Epithelial cell of esophagus (primary cell): ENCODE results near the gene DPH1.

ENCODE experiments used
- DNase-seq: peaks from one replicate; pipeline ENCODE4 v3.0.0; 2010; ENCODE audit warnings: low read depth
- H3K4me3 ChIP-seq: 2 replicates; pipeline ENCODE4 v1.5.1; 2011; ENCODE audit warnings: mild to moderate bottlenecking, low read length, control low read depth
- TF ChIP-seq, protein P1 (sequence below): IDR thresholded peaks from 2 replicates; pipeline ENCODE4 v1.5.1; 2011; ENCODE audit warnings: low read depth, mild to moderate bottlenecking, low read length, control low read depth, inconsistent platforms; ENCODE audit not compliant: insufficient read depth; ENCODE audit errors: missing control alignments

DPH1 gene

DNA sequence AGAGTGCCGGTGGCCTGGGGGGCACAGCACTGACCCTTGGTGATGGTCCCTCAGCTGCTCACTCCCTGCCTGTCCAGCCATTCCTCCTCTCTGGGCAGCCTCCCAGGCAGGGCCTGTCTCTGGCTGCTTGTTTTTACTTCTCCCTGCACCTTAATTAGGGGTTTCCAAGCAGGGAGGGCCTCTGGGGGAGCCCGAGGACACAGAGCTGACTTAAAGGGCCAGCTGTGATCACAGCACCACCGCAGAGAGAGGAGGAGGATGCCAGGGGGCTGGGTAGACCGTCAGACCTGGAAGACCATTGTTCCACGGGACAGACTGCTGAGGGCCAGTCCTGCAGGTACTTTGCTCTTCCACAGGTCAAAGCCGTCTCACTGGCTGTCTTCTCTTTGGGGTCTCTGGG is 1.2 kb upstream of the DPH1 start:
- TF ChIP-seq, protein P1, sequence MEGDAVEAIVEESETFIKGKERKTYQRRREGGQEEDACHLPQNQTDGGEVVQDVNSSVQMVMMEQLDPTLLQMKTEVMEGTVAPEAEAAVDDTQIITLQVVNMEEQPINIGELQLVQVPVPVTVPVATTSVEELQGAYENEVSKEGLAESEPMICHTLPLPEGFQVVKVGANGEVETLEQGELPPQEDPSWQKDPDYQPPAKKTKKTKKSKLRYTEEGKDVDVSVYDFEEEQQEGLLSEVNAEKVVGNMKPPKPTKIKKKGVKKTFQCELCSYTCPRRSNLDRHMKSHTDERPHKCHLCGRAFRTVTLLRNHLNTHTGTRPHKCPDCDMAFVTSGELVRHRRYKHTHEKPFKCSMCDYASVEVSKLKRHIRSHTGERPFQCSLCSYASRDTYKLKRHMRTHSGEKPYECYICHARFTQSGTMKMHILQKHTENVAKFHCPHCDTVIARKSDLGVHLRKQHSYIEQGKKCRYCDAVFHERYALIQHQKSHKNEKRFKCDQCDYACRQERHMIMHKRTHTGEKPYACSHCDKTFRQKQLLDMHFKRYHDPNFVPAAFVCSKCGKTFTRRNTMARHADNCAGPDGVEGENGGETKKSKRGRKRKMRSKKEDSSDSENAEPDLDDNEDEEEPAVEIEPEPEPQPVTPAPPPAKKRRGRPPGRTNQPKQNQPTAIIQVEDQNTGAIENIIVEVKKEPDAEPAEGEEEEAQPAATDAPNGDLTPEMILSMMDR: no peak
- no peak overlapping the region for H3K4me3 ChIP-seq
- no peak for DNase-seq

DNA sequence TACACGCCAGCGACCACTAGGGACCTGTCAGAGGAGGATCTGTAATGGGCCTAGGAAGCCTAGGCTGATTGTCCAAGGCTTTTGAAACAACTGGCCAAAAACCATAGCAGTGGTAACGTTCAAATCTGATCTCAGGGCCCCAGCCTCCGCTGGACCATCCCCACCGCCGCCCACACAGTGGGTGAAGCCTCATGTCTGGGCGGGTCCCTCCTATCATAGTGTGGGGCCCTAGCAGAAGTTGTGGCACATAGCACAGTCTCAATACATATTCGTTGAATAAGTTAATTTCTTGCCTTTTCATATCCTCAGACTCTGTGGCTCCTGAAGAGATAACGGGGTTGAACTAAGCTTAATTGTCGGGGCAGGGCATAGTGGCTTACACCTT is 818 bp downstream of the DPH1 start:
- peak overlapping the region; percentile 100 for H3K4me3 ChIP-seq
- DNase-seq: no peak
- TF ChIP-seq, protein P1: peak; percentile 54

DNA sequence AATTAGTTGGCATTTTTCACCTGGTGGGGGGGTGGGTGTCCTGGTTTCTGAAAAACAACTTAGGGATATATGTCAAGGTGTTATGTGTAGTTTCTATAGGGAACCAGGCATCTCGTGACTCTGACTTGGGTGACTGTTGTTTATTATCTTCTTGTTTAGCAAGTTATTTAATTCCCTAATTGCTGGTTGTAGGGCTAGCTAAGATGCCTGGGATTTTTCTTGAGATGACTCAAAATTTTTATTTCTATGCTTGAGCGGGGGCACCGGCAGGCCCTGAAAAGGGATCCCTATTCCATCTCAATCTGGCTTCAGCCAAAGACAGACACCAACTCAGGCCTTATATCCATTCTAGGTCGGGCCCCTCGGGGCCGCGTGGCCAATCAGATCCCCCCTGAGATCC is 3.2 kb downstream of the DPH1 start:
- TF ChIP-seq, protein P1: no peak
- H3K4me3 ChIP-seq: no peak overlapping the region
- DNase-seq: no peak

DNA sequence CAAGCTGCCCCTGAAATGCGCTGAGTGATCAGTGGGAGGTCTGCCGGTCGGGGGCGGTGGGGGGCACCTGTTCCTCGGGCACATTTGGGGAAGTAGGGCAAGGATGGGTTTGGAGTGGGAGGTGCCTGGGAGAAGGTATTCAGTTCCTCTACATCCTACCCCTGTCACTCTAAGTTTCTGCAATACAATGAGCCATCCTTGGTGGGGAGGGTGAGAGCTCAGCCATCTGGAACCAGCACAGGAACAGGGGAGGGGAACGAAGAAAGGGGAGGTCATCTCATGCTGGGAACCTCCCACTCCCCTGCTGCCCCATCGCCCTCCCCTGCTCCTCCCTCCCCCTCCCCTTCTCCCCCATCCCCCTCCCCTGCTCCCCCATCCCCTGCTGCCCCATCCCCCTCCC is 4.2 kb downstream of the DPH1 start:
- no peak overlapping the region for H3K4me3 ChIP-seq
- no peak for DNase-seq
- TF ChIP-seq, protein P1: no peak

DNA sequence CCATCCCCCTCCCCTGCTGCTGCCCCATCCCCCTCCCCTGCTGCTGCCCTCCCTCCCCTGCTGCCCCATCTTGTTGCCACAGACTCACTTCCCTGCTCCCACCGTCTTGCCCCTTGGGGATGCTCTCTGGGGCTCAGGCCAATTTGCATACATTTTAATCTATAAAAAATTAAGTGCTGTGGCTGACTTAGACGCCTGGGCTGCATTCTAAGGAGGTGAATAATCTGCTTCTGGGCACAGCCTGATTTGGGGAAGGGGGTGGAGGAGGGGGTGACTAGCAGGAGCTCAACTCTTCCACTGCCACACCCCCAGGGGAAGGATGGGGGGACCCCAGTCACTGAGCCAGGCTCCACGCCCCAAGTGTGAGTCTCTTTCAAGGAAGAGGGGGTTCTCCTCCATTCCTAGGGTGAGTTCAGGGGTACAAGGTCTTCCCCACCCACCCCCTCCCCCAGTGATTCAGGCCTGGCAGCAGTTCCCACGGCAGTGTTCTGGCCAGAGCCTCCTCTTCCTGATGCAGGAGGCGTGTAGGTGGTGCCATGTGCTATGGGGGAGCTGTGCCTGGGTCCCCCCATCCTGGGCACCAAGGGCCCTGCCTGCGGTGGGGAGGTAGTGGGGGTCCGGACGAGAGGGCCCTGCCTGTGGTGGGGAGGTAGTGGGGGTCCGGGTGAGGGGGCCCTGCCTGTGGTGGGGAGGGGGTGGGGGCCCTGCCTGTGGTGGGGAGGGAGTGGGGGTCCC is 5.0 kb downstream of the DPH1 start:
- TF ChIP-seq, protein P1: no peak
- no peak for DNase-seq
- H3K4me3 ChIP-seq: no peak overlapping the region

DNA sequence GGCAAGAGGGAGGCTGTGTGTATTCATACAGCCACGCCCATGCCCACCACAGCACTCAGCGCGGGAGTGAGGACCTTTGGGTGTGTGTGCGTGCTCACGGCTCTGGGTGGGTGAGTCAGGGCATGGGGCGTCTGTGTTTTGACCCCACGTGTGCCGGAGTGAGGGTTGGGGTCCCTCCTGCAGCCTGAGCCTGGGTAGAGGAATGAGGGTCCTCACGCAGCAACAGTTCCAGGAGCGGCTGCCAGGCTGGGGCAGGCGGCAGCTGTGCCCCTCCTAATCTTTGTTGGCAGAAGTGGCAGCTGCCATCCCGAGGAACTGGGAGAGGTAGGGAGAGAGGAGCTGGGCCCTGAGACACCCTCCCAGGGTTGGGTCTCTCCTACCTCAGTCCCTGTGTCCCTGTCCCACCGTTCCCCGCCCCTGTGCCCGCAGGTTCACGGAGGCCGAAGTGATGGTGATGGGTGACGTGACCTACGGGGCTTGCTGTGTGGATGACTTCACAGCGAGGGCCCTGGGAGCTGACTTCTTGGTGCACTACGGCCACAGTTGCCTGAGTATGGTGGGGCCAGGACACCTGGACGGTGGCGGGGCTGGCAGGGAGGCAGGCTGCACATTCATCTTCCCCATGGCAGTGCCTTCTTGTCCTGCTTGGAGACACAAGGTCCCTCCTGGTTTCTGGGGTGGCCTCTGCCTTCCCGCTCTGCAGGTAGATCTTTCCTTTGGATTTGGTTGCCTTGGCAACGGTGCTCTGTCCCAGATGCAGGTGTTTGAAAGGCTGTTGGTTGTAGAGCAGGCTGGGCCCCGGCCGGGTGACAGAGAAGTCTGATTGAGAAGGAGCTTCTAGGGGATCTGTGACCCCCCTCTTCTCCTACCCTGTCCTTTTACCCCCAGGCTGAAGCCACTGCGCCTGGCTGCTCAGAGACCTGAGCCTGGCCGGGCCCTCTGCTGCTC is 5.9 kb downstream of the DPH1 start:
- DNase-seq: no peak
- TF ChIP-seq, protein P1: no peak
- no peak overlapping the region for H3K4me3 ChIP-seq
